NOMO-1 treated with DMSO at 0.1 percent for 48 hours (cell line): ENCODE measurements around the gene MMP14.
A peak's percentile ranks its signal among the peaks of the same experiment; 100 is the strongest.
"Not testable (repeated sequence)": the region's sequence is repeated elsewhere in the genome, so short reads cannot be mapped to it uniquely, and the experiment has no call there.

ENCODE experiments used
- DNase-seq: peaks from one replicate; lab custom pipeline; 2025; ENCODE audit not compliant: unreplicated experiment; lab: John Stamatoyannopoulos, UW

Gene MMP14

DNA sequence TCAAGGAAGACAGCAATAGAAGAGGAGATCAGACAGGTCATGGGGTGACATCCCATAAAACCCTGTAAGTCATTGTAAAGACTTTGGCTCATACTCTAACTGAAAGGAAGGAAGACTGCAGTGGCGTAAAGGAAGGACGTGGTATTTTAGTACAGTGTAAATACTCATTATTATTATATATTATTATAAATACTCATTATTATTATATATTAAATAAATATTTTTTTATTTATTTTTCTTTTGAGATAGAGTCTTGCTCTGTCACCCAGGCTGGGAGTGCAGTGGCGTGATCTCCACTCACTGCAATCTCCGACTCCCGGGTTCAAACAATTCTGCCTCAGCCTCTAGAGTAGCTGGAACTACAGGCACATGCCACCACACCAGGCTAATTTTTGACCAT, 20.0 kb downstream of the MMP14 start:
- no peak for DNase-seq

DNA sequence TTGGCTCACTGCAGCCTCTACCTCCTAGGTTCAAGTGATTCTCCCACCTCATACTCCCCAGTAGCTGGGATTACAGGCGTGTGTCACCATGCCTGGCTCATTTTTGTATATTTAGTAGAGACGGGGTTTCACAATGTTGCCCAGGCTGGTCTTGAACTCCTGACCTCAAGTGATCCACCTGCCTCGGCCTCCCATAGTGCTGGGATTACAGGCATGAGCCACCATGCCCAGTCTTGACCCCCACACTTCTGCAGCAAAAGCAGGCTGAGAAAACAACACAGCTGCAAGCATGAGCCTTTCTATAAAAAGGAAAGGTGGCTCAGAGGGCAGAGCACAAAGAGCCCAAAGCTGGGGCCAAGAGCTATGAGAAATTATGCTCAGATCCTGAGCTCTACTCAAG, 24.0 kb downstream of the MMP14 start:
- not testable (repeated sequence) for DNase-seq

DNA sequence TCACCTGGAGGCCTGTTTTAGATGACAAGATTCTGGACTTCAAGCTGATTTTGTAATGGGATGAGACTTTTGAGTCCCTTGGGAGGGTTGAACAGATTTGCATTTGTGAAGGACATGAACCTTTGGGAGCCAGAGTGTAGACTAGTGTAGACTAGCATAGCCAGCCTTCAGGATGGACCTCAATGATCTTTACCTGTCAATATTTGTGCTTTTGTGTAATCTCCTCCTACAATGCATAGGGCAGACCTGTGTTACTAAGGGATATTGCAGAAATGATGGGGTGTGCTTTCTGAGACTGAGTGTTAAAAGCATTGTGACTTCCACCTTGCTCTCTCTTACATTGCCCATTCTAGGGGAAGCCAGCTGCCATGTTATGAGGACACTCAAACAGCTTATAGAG, 25.3 kb downstream of the MMP14 start:
- no peak for DNase-seq

GRCh38 chr14:22864979-22865378, 28.6 kb downstream of the MMP14 start:
- no peak for DNase-seq

DNA sequence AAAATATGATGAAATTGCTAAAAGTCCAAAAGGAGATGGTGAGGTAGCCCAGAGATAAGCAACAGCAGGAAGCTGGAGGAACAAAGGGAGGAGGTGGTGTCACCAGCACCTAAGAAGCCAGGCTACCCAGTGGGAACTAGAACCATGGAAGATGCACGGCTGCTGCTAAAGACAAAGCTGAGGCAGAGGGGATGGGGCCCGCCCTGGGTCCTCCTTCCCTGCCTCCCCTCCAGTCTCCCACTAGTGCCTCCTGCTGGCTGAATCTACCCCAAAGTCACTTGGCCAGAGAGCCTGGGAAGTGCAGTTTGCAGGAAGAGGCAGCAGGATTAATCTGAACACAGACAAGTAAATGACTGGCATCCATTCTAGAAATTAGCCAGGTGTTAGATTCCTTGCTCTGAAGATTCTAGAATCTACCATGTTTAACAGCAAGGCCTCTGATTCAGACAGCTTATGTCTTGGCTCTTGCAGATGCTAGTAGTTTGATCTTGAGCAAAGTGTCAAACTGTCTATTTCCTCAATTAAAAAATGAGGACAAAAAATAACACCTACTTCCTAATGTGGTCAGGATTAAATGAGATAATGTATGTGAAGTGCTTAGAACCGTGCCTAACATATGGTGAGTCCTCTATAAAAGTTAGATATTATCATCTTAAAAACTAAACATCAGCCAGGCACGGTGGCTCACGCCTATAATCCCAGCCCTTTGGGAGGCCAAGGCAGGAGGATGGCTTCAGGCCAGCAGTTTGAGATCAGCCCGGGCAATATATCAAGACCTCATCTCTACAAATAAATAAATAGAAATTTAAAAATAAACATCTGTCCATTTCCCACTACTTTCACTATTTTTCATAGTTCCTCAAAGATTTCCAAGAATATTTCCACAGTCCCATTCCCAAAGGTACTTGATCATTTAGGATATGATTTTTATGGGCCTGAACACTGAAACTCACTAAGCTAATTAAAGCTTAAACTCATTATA, 29.3 kb downstream of the MMP14 start:
- DNase-seq = no peak

DNA sequence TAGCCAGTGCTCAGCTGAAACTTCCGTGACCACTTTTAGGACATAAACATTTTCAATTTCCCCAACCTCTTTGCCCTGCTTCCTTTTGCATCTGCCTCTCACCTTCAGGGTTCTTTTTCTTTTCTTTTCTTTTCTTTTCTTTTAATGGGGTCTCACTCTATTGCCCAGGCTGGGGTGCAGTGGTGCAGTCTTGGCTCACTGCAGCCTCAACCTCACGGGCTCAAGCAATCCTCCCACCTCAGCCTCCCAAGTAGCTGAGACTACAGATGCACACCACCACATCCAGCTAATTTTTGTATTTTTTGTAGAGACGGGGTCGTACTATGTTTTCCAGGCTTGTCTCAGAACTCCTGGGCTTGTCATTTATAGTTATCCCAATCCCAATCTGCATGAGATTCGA, 30.5 kb downstream of the MMP14 start:
- no peak for DNase-seq

DNA sequence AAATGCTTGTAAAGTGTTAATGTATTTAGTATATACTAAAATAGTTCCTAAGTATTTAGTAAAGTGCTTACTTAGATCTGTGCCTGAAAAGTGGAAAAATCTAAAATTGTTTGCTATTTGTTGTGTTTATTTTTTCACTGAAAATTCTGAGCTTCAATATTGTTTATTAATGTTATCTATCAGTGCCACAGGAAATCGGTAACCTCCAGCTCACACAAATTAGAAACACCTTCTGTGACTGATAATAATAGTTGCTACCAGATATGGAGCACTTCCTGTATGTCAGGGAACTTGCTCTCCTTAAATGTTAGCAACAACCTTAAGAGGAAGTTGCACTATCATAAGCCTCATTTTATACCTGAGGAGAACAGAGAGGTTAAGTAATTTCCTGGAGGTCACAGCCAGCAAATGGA, 34.4 kb downstream of the MMP14 start:
- peak; percentile 86 for DNase-seq

DNA sequence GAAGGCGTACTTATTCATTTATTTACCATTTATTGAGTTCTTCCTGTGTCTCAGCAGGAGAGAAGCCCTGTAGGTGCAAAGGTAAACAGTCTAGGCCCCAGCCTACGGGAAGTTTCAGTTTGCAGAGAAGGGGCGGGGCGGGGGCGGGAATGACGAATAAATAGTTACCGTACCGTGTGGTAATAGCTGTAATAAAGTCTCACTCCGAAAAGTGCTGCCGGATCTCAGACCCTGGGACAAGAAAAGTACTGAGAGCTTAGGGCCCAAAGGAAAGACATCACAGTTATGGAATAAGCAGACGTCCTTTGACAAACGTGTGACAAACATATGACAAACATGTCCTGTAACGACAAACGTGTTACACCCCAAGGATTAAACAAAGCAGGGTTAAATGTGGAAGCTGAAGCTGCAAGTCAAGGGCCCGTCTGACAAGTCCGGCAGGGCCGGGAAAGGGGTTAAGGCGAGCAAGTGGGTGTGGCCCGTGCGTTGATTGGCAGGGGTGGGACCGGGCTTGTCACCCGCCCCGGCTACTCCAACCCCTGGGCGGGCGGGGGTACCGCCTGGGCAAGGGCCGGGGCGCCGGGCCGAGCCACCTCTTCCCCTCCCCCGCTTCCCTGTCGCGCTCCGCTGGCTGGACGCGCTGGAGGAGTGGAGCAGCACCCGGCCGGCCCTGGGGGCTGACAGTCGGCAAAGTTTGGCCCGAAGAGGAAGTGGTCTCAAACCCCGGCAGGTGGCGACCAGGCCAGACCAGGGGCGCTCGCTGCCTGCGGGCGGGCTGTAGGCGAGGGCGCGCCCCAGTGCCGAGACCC, 35.0 kb downstream of the MMP14 start, which contains the start of gene LRP10:
Gene LRP10 (plus strand): TSS at position 517 of the 809 bp plus-strand sequence. CDS start 564 bp downstream, outside the sequence.
- peak; percentile 84 for DNase-seq

GRCh38 chr14:22872033-22872832, 35.8 kb downstream of the MMP14 start:
- peak; percentile 57 for DNase-seq

DNA sequence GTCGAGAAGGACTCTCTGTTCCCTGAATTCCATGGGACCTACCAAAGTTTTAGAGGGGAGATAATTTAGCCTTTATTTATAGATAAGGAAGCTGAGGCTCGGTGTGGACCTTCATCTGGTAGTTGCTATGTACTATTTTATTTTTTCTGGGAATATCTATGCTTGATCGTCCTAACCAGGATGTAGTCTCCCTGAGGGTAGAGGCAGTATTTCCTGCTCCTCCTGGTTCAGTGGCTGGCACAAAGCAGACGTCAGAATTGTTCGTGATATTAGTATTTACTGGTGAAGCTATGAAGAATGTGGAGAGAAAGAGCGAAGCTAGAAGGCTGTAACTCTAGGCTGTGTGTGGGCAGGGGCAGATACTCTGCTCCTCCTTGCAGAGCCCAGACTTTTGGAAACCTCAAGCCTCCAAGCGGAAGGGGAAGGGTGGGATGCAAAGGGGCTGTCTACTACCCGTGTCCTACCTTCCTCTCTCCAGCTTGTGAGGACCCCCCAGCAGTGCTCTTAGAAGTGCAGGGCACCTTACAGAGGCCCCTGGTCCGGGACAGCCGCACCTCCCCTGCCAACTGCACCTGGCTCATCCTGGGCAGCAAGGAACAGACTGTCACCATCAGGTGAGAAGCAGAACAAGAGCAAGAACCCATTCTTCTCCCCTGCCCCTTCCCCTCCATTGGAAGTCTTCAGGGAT, 36.6 kb downstream of the MMP14 start:
- DNase-seq = no peak

DNA sequence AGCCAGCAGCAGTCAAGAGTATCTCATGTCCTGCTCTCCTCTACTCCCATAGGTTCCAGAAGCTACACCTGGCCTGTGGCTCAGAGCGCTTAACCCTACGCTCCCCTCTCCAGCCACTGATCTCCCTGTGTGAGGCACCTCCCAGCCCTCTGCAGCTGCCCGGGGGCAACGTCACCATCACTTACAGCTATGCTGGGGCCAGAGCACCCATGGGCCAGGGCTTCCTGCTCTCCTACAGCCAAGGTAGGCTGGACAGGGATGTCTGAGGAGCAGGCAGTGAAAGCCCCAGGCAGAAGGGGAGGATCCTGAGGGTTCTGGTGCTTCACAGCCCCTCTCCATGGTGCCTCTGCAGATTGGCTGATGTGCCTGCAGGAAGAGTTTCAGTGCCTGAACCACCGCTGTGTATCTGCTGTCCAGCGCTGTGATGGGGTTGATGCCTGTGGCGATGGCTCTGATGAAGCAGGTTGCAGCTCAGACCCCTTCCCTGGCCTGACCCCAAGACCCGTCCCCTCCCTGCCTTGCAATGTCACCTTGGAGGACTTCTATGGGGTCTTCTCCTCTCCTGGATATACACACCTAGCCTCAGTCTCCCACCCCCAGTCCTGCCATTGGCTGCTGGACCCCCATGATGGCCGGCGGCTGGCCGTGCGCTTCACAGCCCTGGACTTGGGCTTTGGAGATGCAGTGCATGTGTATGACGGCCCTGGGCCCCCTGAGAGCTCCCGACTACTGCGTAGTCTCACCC, 38.8 kb downstream of the MMP14 start:
- DNase-seq = no peak

- DNase-seq = no peak
Measured at GRCh38 chr14:22875748-22876319, 39.4 kb downstream of the MMP14 start.

- no peak for DNase-seq
Measured at GRCh38 chr14:22877000-22877501, 40.7 kb downstream of the MMP14 start.

- DNase-seq = no peak
Measured at GRCh38 chr14:22878271-22879246, 42.2 kb downstream of the MMP14 start.

GRCh38 chr14:22882064-22882463, 45.7 kb downstream of the MMP14 start:
- no peak for DNase-seq

- DNase-seq = no peak
Measured at GRCh38 chr14:22882529-22883172, 46.3 kb downstream of the MMP14 start.

GRCh38 chr14:22883173-22883976, 47.0 kb downstream of the MMP14 start, which contains the start of gene REM2:
REM2 (plus strand) TSS chr14:22883222; CDS start chr14:22883288, 66 bp downstream.
- no peak for DNase-seq
